Measurements from ENCODE around the gene ZNF784. TPM values are rescaled to one million over a fixed set of nuclear protein-coding genes. Genes with fewer than 3 reads are reported as not detected.

ZNF784 gene
- total and polyA plus RNA-seq, 2 of the 13 experiments (the other 11 are each of a cell fraction or from before 2014, with no cell fraction given), result 4.1 to 4.2 TPM

- TF ChIP-seq, protein P1, sequence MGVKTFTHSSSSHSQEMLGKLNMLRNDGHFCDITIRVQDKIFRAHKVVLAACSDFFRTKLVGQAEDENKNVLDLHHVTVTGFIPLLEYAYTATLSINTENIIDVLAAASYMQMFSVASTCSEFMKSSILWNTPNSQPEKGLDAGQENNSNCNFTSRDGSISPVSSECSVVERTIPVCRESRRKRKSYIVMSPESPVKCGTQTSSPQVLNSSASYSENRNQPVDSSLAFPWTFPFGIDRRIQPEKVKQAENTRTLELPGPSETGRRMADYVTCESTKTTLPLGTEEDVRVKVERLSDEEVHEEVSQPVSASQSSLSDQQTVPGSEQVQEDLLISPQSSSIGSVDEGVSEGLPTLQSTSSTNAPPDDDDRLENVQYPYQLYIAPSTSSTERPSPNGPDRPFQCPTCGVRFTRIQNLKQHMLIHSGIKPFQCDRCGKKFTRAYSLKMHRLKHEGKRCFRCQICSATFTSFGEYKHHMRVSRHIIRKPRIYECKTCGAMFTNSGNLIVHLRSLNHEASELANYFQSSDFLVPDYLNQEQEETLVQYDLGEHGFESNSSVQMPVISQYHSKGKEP (CRISPR knock-in tag; IDR thresholded peaks at IDR 0.05), result no peak
- TF ChIP-seq MATR3 (CRISPR knock-in tag; IDR thresholded peaks at IDR 0.05) (no peak), ZNF431 (CRISPR knock-in tag; IDR thresholded peaks at IDR 0.05; ENCODE audit: borderline replicate concordance, low read depth) (no peak), CREB1 (IDR thresholded peaks at IDR 0.05) (peak; percentile 84), CREB1 (CRISPR knock-in tag; IDR thresholded peaks at IDR 0.05) (peak; percentile 95), SIN3B (IDR thresholded peaks at IDR 0.05; ENCODE audit: low read length) (0 out of 2 replicates have a peak, but pooled peaks have one; percentile 13), CENPT (CRISPR knock-in tag; IDR thresholded peaks at IDR 0.05; ENCODE audit: low read depth) (no peak), EED (CRISPR knock-in tag; IDR thresholded peaks at IDR 0.05) (no peak), MTA1 (CRISPR knock-in tag; IDR thresholded peaks at IDR 0.05; ENCODE audit: borderline replicate concordance) (peak; percentile 11; the same call in 1 of the 2 replicates), SOX6 (IDR thresholded peaks at IDR 0.05) (no peak), SOX6 (CRISPR knock-in tag; IDR thresholded peaks at IDR 0.05) (peak; percentile 70), TFDP2 (CRISPR knock-in tag; IDR thresholded peaks at IDR 0.05) (0 out of 2 replicates have a peak, but pooled peaks have one; percentile 14), MEIS1 (CRISPR knock-in tag; IDR thresholded peaks at IDR 0.05; ENCODE audit: borderline replicate concordance) (peak; percentile 42; the same call in 1 of the 2 replicates), YY1 (IDR thresholded peaks at IDR 0.05; ENCODE audit: insufficient read depth, insufficient replicate concordance, low read depth, low read length) (peak; percentile 94), HHEX (CRISPR knock-in tag; IDR thresholded peaks at IDR 0.05) (no peak), ZNF605 (CRISPR knock-in tag; IDR thresholded peaks at IDR 0.05) (peak; percentile 61; the same call in 1 of the 2 replicates), CREM (IDR thresholded peaks at IDR 0.05) (peak; percentile 93), CREM (CRISPR knock-in tag; IDR thresholded peaks at IDR 0.05) (no peak), ZBTB10 (CRISPR knock-in tag; IDR thresholded peaks at IDR 0.05; ENCODE audit: borderline replicate concordance) (peak; percentile 45; the same call in 1 of the 2 replicates), ZNF879 (CRISPR knock-in tag; IDR thresholded peaks at IDR 0.05) (0 out of 2 replicates have a peak, but pooled peaks have one; percentile 51), ZMAT3 (CRISPR knock-in tag; conservative IDR thresholded peaks at IDR 0.05) (0 out of 2 replicates have a peak, but pooled peaks have one; percentile 44)
- TF ChIP-seq, protein P2, sequence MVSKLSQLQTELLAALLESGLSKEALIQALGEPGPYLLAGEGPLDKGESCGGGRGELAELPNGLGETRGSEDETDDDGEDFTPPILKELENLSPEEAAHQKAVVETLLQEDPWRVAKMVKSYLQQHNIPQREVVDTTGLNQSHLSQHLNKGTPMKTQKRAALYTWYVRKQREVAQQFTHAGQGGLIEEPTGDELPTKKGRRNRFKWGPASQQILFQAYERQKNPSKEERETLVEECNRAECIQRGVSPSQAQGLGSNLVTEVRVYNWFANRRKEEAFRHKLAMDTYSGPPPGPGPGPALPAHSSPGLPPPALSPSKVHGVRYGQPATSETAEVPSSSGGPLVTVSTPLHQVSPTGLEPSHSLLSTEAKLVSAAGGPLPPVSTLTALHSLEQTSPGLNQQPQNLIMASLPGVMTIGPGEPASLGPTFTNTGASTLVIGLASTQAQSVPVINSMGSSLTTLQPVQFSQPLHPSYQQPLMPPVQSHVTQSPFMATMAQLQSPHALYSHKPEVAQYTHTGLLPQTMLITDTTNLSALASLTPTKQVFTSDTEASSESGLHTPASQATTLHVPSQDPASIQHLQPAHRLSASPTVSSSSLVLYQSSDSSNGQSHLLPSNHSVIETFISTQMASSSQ (IDR thresholded peaks at IDR 0.05; ENCODE audit: low read depth), result no peak
- TF ChIP-seq, protein P2 (CRISPR knock-in tag; IDR thresholded peaks at IDR 0.05; ENCODE audit: borderline replicate concordance), result peak; percentile 39; the same call in 1 of the 2 replicates
These were observed 24.9 kb downstream of the ZNF784 start, which contains the start of gene FIZ1 (continued) for GRCh38 chr19:55599468-55599841.

All from HepG2 (cell line).